SK-N-SH treated with all-trans-retinoic acid at 6 μM for 48 hours (cell line): Measurements from ENCODE around the gene QSOX1.

Source experiments
- ATAC-seq: fragments of 200-7000 bp; cut with Tn5 transposase; 3 replicates; pipeline ENCODE4 v1.9.1; 2020; ENCODE audit warnings: mild to moderate bottlenecking, moderate library complexity
- ARNTL ChIP-seq: fragments of 450-650 bp; formaldehyde crosslinking; IDR thresholded peaks from 2 replicates; pipeline ENCODE4 v1.5.0; 2020; ENCODE audit warnings: low read depth, mild to moderate bottlenecking, moderate library complexity, borderline replicate concordance
- BACH2 ChIP-seq: fragments of 250-450 bp; sonication (Bioruptor Pico); IDR thresholded peaks from 2 replicates; pipeline ENCODE4 v1.9.0; 2021; ENCODE audit warnings: mild to moderate bottlenecking, borderline replicate concordance
- CSDC2 ChIP-seq: fragments of 250-450 bp; sonication (Bioruptor Pico); IDR thresholded peaks from 2 replicates; pipeline ENCODE4 v1.5.0; 2020; ENCODE audit warnings: mild to moderate bottlenecking, moderate library complexity
- ESRRG ChIP-seq: fragments of 250-450 bp; sonication (Bioruptor Pico); IDR thresholded peaks from 2 replicates; pipeline ENCODE4 v1.6.1; 2021; ENCODE audit warnings: mild to moderate bottlenecking
- GLIS3 ChIP-seq: fragments of 250-450 bp; sonication (Bioruptor Pico); IDR thresholded peaks from 2 replicates; pipeline ENCODE4 v1.5.0; 2020; ENCODE audit warnings: mild to moderate bottlenecking, moderate library complexity
- ISL1 ChIP-seq: fragments of 250-450 bp; sonication (Bioruptor Pico); IDR thresholded peaks from 2 replicates; pipeline ENCODE4 v2.1.2; 2022; ENCODE audit warnings: mild to moderate bottlenecking, moderate library complexity
- PPARA ChIP-seq: fragments of 250-450 bp; sonication (Bioruptor Pico); IDR thresholded peaks from 2 replicates; pipeline ENCODE4 v1.5.0; 2020; ENCODE audit warnings: mild to moderate bottlenecking, borderline replicate concordance
- RARB ChIP-seq: fragments of 250-450 bp; sonication (Bioruptor Pico); IDR thresholded peaks from 2 replicates; pipeline ENCODE4 v1.8.0; 2021; ENCODE audit warnings: mild to moderate bottlenecking, moderate library complexity
- SNAI2 ChIP-seq: fragments of 250-450 bp; sonication (Bioruptor Pico); IDR thresholded peaks from 2 replicates; pipeline ENCODE4 v1.5.0; 2020; ENCODE audit warnings: mild to moderate bottlenecking, moderate library complexity
- TCF4 ChIP-seq: fragments of 250-450 bp; sonication (Bioruptor Pico); IDR thresholded peaks from 2 replicates; pipeline ENCODE4 v1.8.0; 2021; ENCODE audit warnings: mild to moderate bottlenecking, moderate library complexity, borderline replicate concordance
- TOX ChIP-seq: fragments of 250-450 bp; sonication (Bioruptor Pico); IDR thresholded peaks from 2 replicates; pipeline ENCODE4 v1.8.0; 2021; ENCODE audit warnings: mild to moderate bottlenecking, moderate library complexity, borderline replicate concordance
- ZC3H10 ChIP-seq: fragments of 250-450 bp; sonication (Bioruptor Pico); IDR thresholded peaks from 2 replicates; pipeline ENCODE4 v1.5.1; 2021; ENCODE audit warnings: mild to moderate bottlenecking, moderate library complexity
- ZFP3 ChIP-seq: fragments of 250-450 bp; sonication (Bioruptor Pico); IDR thresholded peaks from 2 replicates; pipeline ENCODE4 v1.5.0; 2020; ENCODE audit warnings: mild to moderate bottlenecking, moderate library complexity
- ZFP30 ChIP-seq: fragments of 450-650 bp; formaldehyde crosslinking; IDR thresholded peaks from 2 replicates; pipeline ENCODE4 v1.5.0; 2022; ENCODE audit warnings: mild to moderate bottlenecking, moderate library complexity
- ZNF565 ChIP-seq: fragments of 450-650 bp; formaldehyde crosslinking; conservative IDR thresholded peaks from 2 replicates; pipeline ENCODE4 v1.5.0; 2020; ENCODE audit warnings: low read depth, mild to moderate bottlenecking, moderate library complexity
- ZNF70 ChIP-seq: fragments of 450-650 bp; formaldehyde crosslinking; IDR thresholded peaks from 2 replicates; pipeline ENCODE4 v1.5.0; 2020; ENCODE audit warnings: mild to moderate bottlenecking, moderate library complexity
- ZNF8 ChIP-seq: fragments of 450-650 bp; formaldehyde crosslinking; IDR thresholded peaks from 2 replicates; pipeline ENCODE4 v1.5.0; 2020; ENCODE audit warnings: mild to moderate bottlenecking, moderate library complexity
- TF ChIP-seq, protein P1 (sequence below): fragments of 250-450 bp; sonication (Bioruptor Pico); IDR thresholded peaks from 2 replicates; pipeline ENCODE4 v1.8.0; 2021; ENCODE audit warnings: low read depth, mild to moderate bottlenecking, moderate library complexity, borderline replicate concordance
- TF ChIP-seq, protein P2 (sequence below): fragments of 250-450 bp; sonication (Bioruptor Pico); IDR thresholded peaks from 2 replicates; pipeline ENCODE4 v1.5.1; 2021; ENCODE audit warnings: mild to moderate bottlenecking, moderate library complexity
- TF ChIP-seq, protein P3 (sequence below): fragments of 250-450 bp; sonication (Bioruptor Pico); IDR thresholded peaks from 2 replicates; pipeline ENCODE4 v1.5.0; 2020; ENCODE audit warnings: mild to moderate bottlenecking, moderate library complexity
- TF ChIP-seq, protein P4 (sequence below): fragments of 250-450 bp; sonication (Bioruptor Pico); IDR thresholded peaks from 2 replicates; pipeline ENCODE4 v1.8.0; 2020; ENCODE audit warnings: mild to moderate bottlenecking, moderate library complexity, borderline replicate concordance

Gene QSOX1

DNA sequence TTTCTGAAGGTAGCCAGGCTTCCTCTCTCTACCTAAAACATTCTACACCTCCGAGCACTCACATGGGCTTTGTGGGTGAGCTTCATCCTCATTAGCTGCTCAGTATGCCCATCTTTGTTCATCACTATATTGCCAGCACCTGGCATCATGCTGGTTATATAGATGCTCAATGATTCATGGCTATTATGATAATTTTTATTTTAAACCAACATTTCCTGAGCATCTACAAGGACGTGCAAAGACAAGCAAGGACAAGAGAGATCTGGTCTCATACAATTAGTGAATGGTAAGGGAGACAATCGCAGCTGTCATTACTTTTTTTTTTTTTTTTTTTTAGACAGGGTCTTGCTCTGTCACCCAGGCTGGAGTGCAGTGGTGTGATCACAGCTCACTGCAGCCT, 11.3 kb upstream of the QSOX1 start:
- ATAC-seq: no peak
- TF ChIP-seq ZNF565 (CRISPR knock-in tag) (no peak), ARNTL (CRISPR knock-in tag) (no peak), ZFP3 (CRISPR knock-in tag) (no peak), RARB (CRISPR knock-in tag) (no peak), ZNF8 (CRISPR knock-in tag) (no peak), PPARA (CRISPR knock-in tag) (no peak), BACH2 (CRISPR knock-in tag) (no peak), ZFP30 (CRISPR knock-in tag) (no peak), ISL1 (CRISPR knock-in tag) (no peak), SNAI2 (CRISPR knock-in tag) (no peak), ZC3H10 (CRISPR knock-in tag) (no peak), TOX (no peak), GLIS3 (CRISPR knock-in tag) (no peak), CSDC2 (no peak)
- TF ChIP-seq, protein P1, sequence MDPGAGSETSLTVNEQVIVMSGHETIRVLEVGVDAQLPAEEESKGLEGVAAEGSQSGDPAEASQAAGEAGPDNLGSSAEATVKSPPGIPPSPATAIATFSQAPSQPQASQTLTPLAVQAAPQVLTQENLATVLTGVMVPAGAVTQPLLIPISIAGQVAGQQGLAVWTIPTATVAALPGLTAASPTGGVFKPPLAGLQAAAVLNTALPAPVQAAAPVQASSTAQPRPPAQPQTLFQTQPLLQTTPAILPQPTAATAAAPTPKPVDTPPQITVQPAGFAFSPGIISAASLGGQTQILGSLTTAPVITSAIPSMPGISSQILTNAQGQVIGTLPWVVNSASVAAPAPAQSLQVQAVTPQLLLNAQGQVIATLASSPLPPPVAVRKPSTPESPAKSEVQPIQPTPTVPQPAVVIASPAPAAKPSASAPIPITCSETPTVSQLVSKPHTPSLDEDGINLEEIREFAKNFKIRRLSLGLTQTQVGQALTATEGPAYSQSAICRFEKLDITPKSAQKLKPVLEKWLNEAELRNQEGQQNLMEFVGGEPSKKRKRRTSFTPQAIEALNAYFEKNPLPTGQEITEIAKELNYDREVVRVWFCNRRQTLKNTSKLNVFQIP (CRISPR knock-in tag): no peak
- TF ChIP-seq, protein P2, sequence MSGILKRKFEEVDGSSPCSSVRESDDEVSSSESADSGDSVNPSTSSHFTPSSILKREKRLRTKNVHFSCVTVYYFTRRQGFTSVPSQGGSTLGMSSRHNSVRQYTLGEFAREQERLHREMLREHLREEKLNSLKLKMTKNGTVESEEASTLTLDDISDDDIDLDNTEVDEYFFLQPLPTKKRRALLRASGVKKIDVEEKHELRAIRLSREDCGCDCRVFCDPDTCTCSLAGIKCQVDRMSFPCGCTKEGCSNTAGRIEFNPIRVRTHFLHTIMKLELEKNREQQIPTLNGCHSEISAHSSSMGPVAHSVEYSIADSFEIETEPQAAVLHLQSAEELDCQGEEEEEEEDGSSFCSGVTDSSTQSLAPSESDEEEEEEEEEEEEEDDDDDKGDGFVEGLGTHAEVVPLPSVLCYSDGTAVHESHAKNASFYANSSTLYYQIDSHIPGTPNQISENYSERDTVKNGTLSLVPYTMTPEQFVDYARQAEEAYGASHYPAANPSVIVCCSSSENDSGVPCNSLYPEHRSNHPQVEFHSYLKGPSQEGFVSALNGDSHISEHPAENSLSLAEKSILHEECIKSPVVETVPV (CRISPR knock-in tag): no peak
- TF ChIP-seq, protein P3, sequence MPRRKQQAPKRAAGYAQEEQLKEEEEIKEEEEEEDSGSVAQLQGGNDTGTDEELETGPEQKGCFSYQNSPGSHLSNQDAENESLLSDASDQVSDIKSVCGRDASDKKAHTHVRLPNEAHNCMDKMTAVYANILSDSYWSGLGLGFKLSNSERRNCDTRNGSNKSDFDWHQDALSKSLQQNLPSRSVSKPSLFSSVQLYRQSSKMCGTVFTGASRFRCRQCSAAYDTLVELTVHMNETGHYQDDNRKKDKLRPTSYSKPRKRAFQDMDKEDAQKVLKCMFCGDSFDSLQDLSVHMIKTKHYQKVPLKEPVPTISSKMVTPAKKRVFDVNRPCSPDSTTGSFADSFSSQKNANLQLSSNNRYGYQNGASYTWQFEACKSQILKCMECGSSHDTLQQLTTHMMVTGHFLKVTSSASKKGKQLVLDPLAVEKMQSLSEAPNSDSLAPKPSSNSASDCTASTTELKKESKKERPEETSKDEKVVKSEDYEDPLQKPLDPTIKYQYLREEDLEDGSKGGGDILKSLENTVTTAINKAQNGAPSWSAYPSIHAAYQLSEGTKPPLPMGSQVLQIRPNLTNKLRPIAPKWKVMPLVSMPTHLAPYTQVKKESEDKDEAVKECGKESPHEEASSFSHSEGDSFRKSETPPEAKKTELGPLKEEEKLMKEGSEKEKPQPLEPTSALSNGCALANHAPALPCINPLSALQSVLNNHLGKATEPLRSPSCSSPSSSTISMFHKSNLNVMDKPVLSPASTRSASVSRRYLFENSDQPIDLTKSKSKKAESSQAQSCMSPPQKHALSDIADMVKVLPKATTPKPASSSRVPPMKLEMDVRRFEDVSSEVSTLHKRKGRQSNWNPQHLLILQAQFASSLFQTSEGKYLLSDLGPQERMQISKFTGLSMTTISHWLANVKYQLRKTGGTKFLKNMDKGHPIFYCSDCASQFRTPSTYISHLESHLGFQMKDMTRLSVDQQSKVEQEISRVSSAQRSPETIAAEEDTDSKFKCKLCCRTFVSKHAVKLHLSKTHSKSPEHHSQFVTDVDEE (CRISPR knock-in tag): no peak

DNA sequence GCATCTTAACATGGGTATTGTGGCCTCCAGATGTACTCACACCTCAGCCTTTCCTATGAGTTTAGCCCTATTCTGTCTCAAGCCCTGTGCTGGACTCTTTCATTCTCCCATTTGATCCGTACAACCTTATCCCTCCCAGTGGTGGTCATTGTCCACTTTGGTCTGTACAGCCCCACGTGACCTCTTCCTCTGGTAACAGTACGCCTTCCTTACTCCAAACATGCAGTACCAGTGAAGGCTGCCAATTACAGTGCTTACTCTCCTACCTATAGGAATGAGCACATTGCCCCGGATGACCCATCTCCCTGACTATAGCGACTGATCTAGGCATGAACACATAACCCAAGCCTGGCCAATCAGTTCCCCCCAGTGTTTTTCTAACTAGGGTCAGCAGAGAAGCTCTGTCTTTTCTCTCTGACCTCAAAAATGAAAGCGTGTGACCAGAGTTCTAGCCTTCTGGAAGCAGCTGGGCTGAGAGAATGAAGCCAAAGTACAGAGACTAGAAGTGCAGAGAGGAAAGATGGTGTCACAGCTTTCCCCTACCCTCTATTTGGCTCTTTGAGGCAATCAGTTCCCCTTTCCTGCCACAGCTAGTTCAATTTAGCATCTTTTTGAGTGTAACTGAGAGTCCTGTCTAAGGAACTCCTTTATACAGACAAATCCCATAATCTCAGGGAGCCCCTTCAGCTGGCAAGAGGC, 9.9 kb upstream of the QSOX1 start:
- ATAC-seq: no peak; the same call in 1 of the 3 replicates
- TF ChIP-seq TOX (no peak), GLIS3 (CRISPR knock-in tag) (no peak), ISL1 (CRISPR knock-in tag) (no peak), RARB (CRISPR knock-in tag) (no peak), ZNF565 (CRISPR knock-in tag) (no peak), ESRRG (CRISPR knock-in tag) (no peak), ZNF70 (CRISPR knock-in tag) (no peak), ZFP30 (CRISPR knock-in tag) (no peak), ARNTL (CRISPR knock-in tag) (no peak), TCF4 (CRISPR knock-in tag) (no peak), ZC3H10 (CRISPR knock-in tag) (no peak), ZFP3 (CRISPR knock-in tag) (no peak), BACH2 (CRISPR knock-in tag) (no peak), SNAI2 (CRISPR knock-in tag) (no peak)
- TF ChIP-seq, protein P1 (CRISPR knock-in tag): no peak
- TF ChIP-seq, protein P3 (CRISPR knock-in tag): no peak
- TF ChIP-seq, protein P2 (CRISPR knock-in tag): no peak
- TF ChIP-seq, protein P4, sequence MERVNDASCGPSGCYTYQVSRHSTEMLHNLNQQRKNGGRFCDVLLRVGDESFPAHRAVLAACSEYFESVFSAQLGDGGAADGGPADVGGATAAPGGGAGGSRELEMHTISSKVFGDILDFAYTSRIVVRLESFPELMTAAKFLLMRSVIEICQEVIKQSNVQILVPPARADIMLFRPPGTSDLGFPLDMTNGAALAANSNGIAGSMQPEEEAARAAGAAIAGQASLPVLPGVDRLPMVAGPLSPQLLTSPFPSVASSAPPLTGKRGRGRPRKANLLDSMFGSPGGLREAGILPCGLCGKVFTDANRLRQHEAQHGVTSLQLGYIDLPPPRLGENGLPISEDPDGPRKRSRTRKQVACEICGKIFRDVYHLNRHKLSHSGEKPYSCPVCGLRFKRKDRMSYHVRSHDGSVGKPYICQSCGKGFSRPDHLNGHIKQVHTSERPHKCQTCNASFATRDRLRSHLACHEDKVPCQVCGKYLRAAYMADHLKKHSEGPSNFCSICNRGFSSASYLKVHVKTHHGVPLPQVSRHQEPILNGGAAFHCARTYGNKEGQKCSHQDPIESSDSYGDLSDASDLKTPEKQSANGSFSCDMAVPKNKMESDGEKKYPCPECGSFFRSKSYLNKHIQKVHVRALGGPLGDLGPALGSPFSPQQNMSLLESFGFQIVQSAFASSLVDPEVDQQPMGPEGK (CRISPR knock-in tag): no peak
